Body of pancreas (tissue), 4 donors: ENCODE measurements around the gene SCAANT1. TPM values are rescaled to one million over a fixed set of nuclear protein-coding genes. Genes with fewer than 3 reads are reported as not detected.
A peak's percentile ranks its signal among the peaks of the same experiment; 100 is the strongest.

Experiments
- ATAC-seq: fragments of 150-250 bp; one replicate; pipeline ENCODE4 v1.9.1; 2016
- DNase-seq, 4 donors: peaks; one replicate each; pipeline ENCODE4 v3.0.0-alpha.2; 2019
- H3K27ac ChIP-seq, 4 donors: fragments of 200-600 bp; sonication (generic); 1 replicate in 3 of 4; 2 replicates in 1 of 4; pipeline versions ENCODE4 v1.5.1 to v1.6.1; 2016 to 2019; ENCODE audit warnings: mild to moderate bottlenecking in 1 of 4, mixed read lengths in 1 of 4, moderate library complexity in 1 of 4
- H3K27me3 ChIP-seq, 2 donors: fragments of 200-600 bp; sonication (generic); one replicate each; pipeline ENCODE4 v1.6.0; 2016; ENCODE audit warnings: mild to moderate bottlenecking in 1 of 2
- H3K36me3 ChIP-seq, 2 donors: fragments of 200-600 bp; sonication (generic); replicated peaks in 1 of 2; 2 replicates each; pipeline ENCODE4 v1.5.1; 2016; ENCODE audit warnings: low read depth in 2 of 2; ENCODE audit not compliant: insufficient read depth in 1 of 2
- H3K4me1 ChIP-seq: fragments of 200-600 bp; sonication (generic); one replicate; pipeline ENCODE4 v1.6.0; 2016
- H3K4me3 ChIP-seq, 2 donors: fragments of 200-600 bp; sonication (generic); 1 replicate in 1 of 2; 2 replicates in 1 of 2; pipeline ENCODE4 v1.5.1; 2016 to 2019
- H3K9me3 ChIP-seq, 3 donors: fragments of 200-600 bp; sonication (generic); 1 replicate in 2 of 3; 2 replicates in 1 of 3; pipeline ENCODE4 v1.5.1; 2016
- POLR2A ChIP-seq, 3 donors: fragments of 450-650 bp; IDR thresholded peaks; one replicate each; pipeline ENCODE4 v1.6.1; 2016; ENCODE audit warnings: antibody characterized with exemption in 3 of 3, mild to moderate bottlenecking in 2 of 3
- WGBS, 2 donors: methylation state at CpG; one replicate each; pipeline ENCODE4 v1.1.5; 2017; 5-methylcytosine and 5-hydroxymethylcytosine counted together
- intact Hi-C: fragments of 100-400 bp; cut with DNase I; formaldehyde crosslinking; loops from one replicate; pipeline ENCODE4 v1.15.1; 2023
- total RNA-seq, 2 donors: library from RNA; depleted of rRNA; stranded (reverse); fragments of >200 nt; gene quantifications; one replicate each; pipeline ENCODE4 v1.1.0, GENCODE V29; 2016
- TF ChIP-seq, protein P1 (sequence below), 7 experiments: fragments of 450-650 bp in 4 of 7; fragments of 200-600 bp in 3 of 7; sonication (generic) in 3 of 7; IDR thresholded peaks; one replicate each; pipeline ENCODE4 v1.5.1; 2016 to 2019; ENCODE audit warnings: antibody characterized with exemption in 7 of 7

SCAANT1 gene
- total RNA-seq, 2 donors from 2014 or later = not detected

DNA sequence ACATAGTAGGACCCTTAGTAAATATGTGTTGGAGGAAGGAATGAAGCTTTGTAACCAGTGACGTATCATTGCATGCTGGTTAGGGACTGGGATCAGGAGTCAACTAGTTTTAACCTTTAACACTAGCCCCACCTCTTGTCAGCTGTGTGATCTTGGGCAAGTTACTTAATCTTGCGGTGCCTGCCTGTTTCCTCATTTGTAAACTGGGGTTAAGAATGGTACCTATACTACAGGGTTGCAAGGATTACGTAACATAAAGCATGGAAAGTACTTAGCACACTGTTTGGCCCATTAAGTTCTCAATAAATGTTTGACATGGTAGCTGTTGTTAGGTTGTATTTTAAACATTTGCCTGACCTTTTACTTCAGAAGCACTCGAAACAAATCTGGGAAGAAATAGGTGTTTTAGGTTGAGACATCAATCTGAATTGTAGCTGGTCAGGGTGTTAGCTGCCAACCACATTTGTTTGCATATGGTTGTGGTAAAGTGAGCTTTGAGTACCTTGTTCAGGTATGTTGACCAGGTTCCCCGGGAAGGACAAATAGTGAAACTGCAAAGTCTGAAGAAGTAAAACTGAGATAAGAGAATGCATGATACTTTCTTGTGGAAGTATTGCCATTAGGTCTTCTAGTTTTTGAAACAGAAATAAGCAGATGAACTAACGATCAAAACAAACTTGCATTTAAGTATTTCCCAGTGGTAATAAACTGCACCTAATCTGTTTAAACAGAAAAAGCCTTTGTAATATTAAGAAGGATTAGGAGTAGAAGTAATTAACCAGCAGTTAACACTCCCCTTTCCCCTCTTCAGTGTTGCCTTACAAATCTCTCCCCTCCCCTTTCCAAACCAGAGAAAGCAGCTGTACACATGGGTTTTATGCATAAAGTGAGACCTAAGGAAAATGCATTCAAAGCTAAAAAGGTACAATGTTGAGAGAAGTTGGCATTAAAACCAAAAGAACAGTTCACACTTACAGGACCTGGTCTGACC lies 25.8 kb upstream of the SCAANT1 start:
- ATAC-seq = peak; percentile 57
- intact Hi-C loops = no loop called here
- TF ChIP-seq, protein P1, sequence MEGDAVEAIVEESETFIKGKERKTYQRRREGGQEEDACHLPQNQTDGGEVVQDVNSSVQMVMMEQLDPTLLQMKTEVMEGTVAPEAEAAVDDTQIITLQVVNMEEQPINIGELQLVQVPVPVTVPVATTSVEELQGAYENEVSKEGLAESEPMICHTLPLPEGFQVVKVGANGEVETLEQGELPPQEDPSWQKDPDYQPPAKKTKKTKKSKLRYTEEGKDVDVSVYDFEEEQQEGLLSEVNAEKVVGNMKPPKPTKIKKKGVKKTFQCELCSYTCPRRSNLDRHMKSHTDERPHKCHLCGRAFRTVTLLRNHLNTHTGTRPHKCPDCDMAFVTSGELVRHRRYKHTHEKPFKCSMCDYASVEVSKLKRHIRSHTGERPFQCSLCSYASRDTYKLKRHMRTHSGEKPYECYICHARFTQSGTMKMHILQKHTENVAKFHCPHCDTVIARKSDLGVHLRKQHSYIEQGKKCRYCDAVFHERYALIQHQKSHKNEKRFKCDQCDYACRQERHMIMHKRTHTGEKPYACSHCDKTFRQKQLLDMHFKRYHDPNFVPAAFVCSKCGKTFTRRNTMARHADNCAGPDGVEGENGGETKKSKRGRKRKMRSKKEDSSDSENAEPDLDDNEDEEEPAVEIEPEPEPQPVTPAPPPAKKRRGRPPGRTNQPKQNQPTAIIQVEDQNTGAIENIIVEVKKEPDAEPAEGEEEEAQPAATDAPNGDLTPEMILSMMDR (IDR thresholded peaks at IDR 0.05) = no peak
- TF ChIP-seq POLR2A (IDR thresholded peaks at IDR 0.05) = no peak
- no peaks in the 10 kb centered on the region for H3K9me3 ChIP-seq
- H3K36me3 ChIP-seq = no peaks in the 10 kb centered on the region
- peak overlapping the region; percentile 32 to 54 (median 49) for H3K27ac ChIP-seq
- H3K27me3 ChIP-seq = no peaks in the 10 kb centered on the region
- peak in 1 of 4 donors; percentile 39 for DNase-seq
- H3K4me3 ChIP-seq = no peak overlapping the region
- peaks cover 96% of the 10 kb centered on the region for H3K4me1 ChIP-seq
- WGBS, 2 donors = 33 to 43% methylated on average over 6 of the region's 6 CpGs

DNA sequence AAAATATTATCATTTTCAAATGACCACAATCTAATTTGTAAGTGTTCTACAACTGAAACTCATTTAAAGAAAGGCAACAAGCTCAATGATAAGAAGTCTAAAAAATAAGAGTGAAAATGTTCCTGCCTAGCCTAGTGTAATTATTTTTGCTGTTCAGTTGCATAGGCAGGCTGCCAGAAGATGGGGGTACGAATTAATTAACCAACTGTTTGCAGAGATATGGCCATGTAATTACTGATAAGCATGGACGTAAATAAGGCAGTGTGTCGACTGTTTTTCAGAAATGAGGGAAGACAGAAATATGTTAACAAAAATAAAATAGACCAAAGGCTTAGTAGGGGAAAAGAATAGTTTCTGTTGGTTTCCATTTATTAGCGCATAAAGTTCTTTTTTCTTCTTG lies 24.7 kb upstream of the SCAANT1 start:
- Histone ChIP-seq H3K9me3 (no peaks in the 10 kb centered on the region), H3K36me3 (no peaks in the 10 kb centered on the region), H3K4me3 (no peak overlapping the region), H3K27me3 (no peaks in the 10 kb centered on the region), H3K27ac (peak overlapping the region in 2 of 4 donors; percentile 46 to 54), H3K4me1 (peaks cover 96% of the 10 kb centered on the region)
- TF ChIP-seq, protein P1 (IDR thresholded peaks at IDR 0.05) = no peak
- TF ChIP-seq POLR2A (IDR thresholded peaks at IDR 0.05) = no peak
- WGBS, 2 donors = 36 to 41% methylated on average over 4 of the region's 4 CpGs
- DNase-seq (no peak), ATAC-seq (no peak)
- intact Hi-C loops = no loop called here

DNA sequence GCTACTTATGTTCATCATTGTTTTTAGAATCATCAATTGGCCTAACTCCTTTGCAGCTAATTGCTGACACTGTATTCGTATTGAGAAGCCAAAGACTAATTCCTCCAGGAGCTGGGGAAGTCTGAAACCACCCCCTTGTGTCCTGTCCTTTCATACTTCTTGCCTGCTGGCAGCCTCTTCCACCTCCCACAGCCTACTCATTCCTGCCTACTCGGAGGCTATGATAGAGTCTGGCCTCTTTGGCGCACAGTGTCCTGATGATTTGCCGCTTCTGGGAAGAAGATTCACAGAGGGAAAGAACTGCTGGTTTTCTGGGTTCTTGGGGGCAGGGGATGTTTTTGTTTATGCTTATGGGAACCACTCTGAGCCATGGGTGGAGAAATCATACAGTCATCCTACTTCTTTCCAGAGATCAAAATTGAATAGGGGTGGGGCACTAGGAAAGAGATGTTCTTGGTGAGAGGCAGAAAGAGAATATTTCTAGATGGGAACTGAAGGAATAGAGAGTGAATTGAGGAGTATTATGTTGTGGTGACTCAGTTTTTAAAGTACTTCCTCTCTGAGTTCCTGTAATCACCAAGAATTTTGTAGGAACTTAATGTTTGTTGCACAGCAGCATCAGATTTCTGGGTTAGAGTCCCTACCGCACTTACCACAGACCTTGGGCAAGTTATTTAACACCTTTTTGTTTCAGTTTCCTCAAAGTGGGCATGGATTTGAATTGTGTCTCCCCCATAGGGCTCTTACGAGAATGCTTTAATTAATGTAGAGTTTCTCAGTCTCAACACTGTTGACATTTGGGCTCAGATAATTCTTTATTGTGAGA lies 22.1 kb upstream of the SCAANT1 start:
- ATAC-seq (no peak), DNase-seq (no peak)
- H3K27me3 ChIP-seq = no peaks in the 10 kb centered on the region
- peaks cover 96% of the 10 kb centered on the region for H3K4me1 ChIP-seq
- peak overlapping the region in 2 of 4 donors; percentile 24 to 49 for H3K27ac ChIP-seq
- 58 to 72% methylated on average over 6 of the region's 6 CpGs for WGBS, 2 donors
- no peak overlapping the region for H3K4me3 ChIP-seq
- H3K9me3 ChIP-seq = no peaks in the 10 kb centered on the region
- intact Hi-C loops = no loop called here
- no peak for TF ChIP-seq POLR2A (IDR thresholded peaks at IDR 0.05)
- TF ChIP-seq, protein P1 (IDR thresholded peaks at IDR 0.05) = no peak
- H3K36me3 ChIP-seq = no peaks in the 10 kb centered on the region

DNA sequence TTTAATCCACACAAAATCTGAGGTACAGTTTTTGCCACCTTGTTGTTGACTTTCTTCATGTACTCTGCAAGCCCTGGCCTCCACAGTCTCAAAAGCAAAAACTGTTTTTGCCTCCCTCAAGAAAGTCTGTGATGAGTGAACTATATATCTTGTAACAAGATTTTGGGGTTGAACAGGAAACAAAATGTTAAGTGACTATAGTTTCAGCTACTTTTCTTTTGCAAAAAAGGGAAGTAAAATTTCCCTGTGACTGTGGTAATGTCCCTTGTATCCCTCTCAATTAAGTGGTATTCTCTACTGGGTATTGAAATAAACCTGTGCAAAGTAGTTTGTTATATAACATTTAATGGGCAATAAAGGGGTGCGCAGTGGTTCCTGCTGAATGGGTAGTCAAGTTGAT lies 21.3 kb upstream of the SCAANT1 start:
- H3K27me3 ChIP-seq = no peaks in the 10 kb centered on the region
- H3K9me3 ChIP-seq = no peaks in the 10 kb centered on the region
- TF ChIP-seq POLR2A (IDR thresholded peaks at IDR 0.05) = no peak
- TF ChIP-seq, protein P1 (IDR thresholded peaks at IDR 0.05) = no peak
- ATAC-seq (no peak), DNase-seq (no peak)
- no peaks in the 10 kb centered on the region for H3K36me3 ChIP-seq
- 87 to 95% methylated on average over 1 of the region's 1 CpG for WGBS, 2 donors
- intact Hi-C loops = no loop called here
- peak overlapping the region in 2 of 4 donors; percentile 9 to 49 for H3K27ac ChIP-seq
- no peak overlapping the region for H3K4me3 ChIP-seq
- peaks cover 89% of the 10 kb centered on the region for H3K4me1 ChIP-seq
